ENCODE measurements around the gene GUCY1A2.
"Not testable (repeated sequence)": the region's sequence is repeated elsewhere in the genome, so short reads cannot be mapped to it uniquely, and the experiment has no call there.

The GUCY1A2 gene, protein sequence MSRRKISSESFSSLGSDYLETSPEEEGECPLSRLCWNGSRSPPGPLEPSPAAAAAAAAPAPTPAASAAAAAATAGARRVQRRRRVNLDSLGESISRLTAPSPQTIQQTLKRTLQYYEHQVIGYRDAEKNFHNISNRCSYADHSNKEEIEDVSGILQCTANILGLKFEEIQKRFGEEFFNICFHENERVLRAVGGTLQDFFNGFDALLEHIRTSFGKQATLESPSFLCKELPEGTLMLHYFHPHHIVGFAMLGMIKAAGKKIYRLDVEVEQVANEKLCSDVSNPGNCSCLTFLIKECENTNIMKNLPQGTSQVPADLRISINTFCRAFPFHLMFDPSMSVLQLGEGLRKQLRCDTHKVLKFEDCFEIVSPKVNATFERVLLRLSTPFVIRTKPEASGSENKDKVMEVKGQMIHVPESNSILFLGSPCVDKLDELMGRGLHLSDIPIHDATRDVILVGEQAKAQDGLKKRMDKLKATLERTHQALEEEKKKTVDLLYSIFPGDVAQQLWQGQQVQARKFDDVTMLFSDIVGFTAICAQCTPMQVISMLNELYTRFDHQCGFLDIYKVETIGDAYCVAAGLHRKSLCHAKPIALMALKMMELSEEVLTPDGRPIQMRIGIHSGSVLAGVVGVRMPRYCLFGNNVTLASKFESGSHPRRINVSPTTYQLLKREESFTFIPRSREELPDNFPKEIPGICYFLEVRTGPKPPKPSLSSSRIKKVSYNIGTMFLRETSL

GRCh38 chr11:107018219-107018901, at the start of gene GUCY1A2:
TSS of gene GUCY1A2 (minus strand) at chr11:107018476. CDS start at chr11:107018055, 421 bp downstream.
- no peak for DNase-seq (ENCODE audit: low read depth)

- DNase-seq (ENCODE audit: low read depth), result no peak
Measured at GRCh38 chr11:107054391-107054790, 36.1 kb upstream of the GUCY1A2 start.

- DNase-seq (ENCODE audit: low read depth), result not testable (repeated sequence)
Measured at GRCh38 chr11:107051332-107051731, 33.1 kb upstream of the GUCY1A2 start.

DNA sequence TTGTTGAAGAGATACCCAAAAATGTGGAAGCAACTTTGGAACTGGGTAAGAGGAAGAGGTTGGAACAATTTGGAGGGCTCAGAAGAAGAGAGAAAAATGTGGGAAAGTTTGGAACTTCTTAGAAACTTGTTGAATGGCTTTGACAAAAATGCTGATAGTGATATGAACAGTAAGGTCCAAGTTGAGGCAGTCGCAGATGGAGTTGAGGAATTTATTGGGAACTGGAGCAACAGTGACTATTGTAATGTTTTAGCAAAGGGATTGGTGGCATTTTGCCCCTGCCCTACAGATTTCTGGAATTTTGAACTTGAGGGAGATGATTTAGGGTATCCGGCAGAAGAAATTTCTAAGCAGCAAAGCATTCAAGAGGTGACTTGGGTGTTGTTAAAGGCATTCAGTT, 32.6 kb upstream of the GUCY1A2 start:
- not testable (repeated sequence) for DNase-seq (ENCODE audit: low read depth)

DNA sequence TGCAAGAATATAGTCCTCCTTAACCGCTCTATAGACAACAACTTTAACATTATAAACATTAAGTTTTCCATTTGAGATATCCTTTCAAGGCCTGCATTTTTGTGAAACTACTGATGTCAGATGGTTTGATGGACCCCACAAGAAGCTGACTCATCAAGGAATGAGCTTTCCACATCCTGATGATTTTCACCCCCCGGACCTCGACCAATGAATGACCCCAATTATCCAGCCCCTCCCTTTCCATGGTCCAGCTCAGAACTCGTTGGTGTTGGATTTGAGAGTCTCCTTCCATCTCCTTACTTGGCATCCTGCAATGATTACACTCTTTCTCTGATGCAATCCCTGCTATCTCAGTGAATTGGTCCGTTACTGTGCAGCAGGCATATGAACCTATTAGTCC, 31.8 kb upstream of the GUCY1A2 start:
- no peak for DNase-seq (ENCODE audit: low read depth)

DNA sequence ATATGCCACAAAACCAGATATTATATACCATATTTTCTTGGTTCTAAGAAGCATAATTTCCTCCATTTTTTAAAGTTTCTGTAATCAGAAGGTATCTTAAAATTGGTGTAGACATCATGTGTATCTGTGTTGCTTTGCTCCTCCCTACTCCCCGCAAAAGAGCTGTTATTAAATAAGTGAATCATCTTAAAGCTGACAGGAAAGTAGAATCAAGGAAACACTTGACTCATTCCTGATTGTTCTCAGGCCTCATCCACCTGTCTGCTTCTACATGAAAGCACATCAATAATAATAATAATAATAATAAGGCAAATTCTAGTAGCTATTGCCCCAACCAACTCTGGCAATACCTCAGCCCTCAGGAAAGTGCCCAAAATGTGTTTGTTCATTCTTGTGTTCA, 26.2 kb upstream of the GUCY1A2 start:
- DNase-seq (ENCODE audit: low read depth), result no peak

GRCh38 chr11:107043242-107044006, 25.1 kb upstream of the GUCY1A2 start:
- no peak for DNase-seq (ENCODE audit: low read depth)

- DNase-seq (ENCODE audit: low read depth), result no peak
Measured at GRCh38 chr11:107042748-107043147, 24.5 kb upstream of the GUCY1A2 start.

- no peak for DNase-seq (ENCODE audit: low read depth)
Measured at GRCh38 chr11:107041088-107041444, 22.8 kb upstream of the GUCY1A2 start.

DNA sequence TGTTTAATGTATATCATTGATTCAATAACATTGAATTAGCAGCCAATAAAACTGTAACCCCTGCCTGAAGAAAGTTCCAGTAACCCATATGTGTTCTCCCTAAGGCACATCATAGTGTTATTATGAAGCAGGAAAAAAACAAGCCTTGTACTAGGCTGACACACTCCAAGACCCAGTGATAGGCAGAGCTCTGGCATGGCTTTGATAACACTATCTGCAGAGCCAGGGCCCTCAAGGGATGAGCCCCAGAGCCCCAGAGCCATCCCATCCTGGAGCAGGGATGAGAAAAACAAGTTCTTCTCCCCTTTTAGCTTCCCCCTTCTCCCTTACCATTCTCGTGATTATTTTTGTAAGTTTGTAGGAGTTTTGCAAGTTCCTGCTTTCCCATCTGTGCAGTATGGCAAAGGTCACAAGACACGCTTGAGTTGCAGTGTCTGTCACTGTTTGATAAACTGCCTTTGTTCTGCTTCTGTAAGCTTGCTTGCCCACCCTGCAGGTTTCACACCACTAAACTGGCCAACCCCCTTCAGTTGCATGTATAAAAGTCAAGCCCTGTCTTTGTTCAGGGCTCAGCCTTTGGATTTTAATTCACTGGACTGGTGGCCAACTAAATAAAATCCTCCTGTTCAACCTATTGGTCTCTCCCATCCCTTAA, 22.3 kb upstream of the GUCY1A2 start:
- no peak for DNase-seq (ENCODE audit: low read depth)

DNA sequence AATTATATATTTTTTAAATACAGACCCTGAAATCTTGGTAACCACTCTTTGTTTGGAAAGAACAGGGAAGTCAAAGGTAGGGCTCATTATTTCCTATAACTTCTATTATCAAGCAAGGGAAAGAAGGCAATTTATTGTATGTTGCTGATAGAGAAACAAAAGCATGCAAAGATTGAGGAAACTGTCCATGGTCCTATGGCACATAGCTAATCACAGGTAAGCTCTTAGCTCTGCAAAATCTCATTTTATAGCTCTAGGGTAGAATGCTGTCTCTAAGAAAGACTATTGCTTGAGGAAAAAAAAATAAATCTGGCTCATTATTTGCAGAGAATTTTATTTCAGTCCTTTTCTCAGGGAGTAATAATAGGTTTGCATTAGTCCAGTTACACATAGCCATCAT, 7.4 kb upstream of the GUCY1A2 start:
- no peak for DNase-seq (ENCODE audit: low read depth)

- no peak for DNase-seq (ENCODE audit: low read depth)
Measured at GRCh38 chr11:107020594-107020993, 2.3 kb upstream of the GUCY1A2 start.

GRCh38 chr11:107018902-107019493, 722 bp upstream of the GUCY1A2 start:
- DNase-seq (ENCODE audit: low read depth), result no peak

GRCh38 chr11:107017433-107018218, 650 bp downstream of the GUCY1A2 start:
- no peak for DNase-seq (ENCODE audit: low read depth)

DNA sequence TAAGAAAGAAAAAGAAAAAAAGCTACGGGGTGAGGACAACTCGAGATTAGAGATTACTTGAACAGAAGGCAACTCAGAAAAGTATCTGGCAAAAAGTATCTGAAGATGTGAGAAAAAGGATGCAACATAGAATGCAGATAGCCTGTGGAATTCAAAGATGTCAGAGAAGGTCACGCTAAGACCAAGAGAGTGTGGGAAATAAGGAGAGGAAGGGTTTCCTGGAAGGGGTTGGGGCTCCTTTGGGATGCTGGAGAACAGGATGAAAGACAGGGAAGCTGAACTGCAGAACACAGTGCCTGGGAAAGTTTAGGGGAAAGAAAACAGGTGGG, 1.2 kb downstream of the GUCY1A2 start:
- DNase-seq (ENCODE audit: low read depth), result no peak

- DNase-seq (ENCODE audit: low read depth), result no peak
Measured at GRCh38 chr11:107014871-107015270, 3.4 kb downstream of the GUCY1A2 start.

DNA sequence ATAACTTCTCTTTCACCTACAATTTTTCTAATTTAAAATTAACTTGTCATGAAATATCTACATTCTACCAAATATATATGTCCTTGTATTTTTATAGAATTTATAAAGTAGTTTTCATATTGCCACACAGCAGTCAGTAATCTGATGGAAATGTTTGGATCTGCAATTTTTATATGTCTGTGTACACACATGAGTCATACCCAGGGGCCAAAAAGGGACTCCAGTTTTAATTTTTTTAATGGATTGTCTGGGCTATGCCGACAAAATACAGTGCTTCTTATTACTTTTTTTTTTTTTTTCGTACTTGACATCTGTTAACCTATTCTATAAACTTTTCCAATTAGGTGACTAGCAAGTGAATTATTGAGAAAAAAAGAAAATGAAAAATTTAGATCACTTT, 6.3 kb downstream of the GUCY1A2 start:
- no peak for DNase-seq (ENCODE audit: low read depth)

DNA sequence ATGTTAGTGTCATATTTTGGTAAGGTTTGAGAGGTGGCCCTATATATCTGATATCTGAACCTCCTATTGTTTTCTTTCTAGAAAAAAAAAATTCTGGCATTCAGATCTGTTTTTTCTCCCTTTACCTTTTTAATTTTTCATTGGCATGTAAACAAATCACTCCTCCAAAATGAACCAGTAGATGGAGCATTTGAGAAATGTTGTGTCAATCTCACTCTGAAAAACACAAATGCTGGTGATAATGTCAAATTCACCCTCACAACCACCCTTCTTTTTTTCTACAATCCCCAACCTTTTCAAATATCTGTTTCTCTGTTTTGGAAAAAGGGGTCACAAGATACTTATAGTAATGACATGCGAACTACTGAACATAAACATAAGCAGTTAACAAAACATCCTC, 9.1 kb downstream of the GUCY1A2 start:
- DNase-seq (ENCODE audit: low read depth), result no peak

GRCh38 chr11:107006076-107006833, 12.0 kb downstream of the GUCY1A2 start:
- no peak for DNase-seq (ENCODE audit: low read depth)

DNA sequence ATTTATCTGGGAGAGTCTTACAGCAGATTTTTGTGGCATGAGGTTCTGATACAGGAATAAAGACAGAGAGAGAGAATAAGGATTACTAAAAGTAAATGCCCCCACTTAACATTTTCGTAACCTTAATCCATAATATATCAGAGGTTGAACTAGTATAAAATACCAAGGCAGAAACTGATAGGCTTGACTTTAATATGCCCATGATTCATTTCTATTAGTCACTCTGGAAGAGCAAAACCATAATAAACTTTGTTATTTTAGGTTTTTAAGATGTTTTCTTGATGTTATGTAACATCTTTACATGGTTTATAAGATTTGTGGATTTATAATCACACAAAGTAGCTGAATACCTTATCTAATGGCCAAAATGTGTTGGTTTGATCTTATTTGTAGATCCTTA, 19.1 kb downstream of the GUCY1A2 start:
- DNase-seq (ENCODE audit: low read depth), result no peak

All from stimulated activated CD8-positive, alpha-beta memory T cell treated with anti-CD3 and anti-CD28 coated beads, Interleukin-4, amount 100 ng/mL, for 24 hours (primary cell).